IPS-18a (cell line): Measurements from ENCODE around the gene PCDHB16.
"Not testable (repeated sequence)": the region's sequence is repeated elsewhere in the genome, so short reads cannot be mapped to it uniquely, and the experiment has no call there.

Experiments used
- H3K27ac ChIP-seq: one replicate; pipeline ENCODE4 v1.5.1; 2013; ENCODE audit warnings: low read length
- H3K27me3 ChIP-seq: one replicate; pipeline ENCODE4 v1.6.1; 2013; ENCODE audit warnings: mild to moderate bottlenecking, low read length; ENCODE audit not compliant: control insufficient read depth, insufficient read depth
- H3K36me3 ChIP-seq: one replicate; pipeline ENCODE4 v1.6.1; 2013; ENCODE audit warnings: low read depth, low read length; ENCODE audit not compliant: control insufficient read depth
- H3K4me1 ChIP-seq: one replicate; pipeline ENCODE4 v1.6.1; 2013; ENCODE audit warnings: low read depth, low read length; ENCODE audit not compliant: control insufficient read depth
- H3K4me3 ChIP-seq: one replicate; pipeline ENCODE4 v1.5.1; 2013; ENCODE audit warnings: low read length
- H3K9ac ChIP-seq: one replicate; pipeline ENCODE4 v1.6.1; 2013; ENCODE audit warnings: mild to moderate bottlenecking, low read length, moderate library complexity
- H3K9me3 ChIP-seq: one replicate; pipeline ENCODE4 v1.6.1; 2013; ENCODE audit warnings: low read depth, low read length; ENCODE audit not compliant: control insufficient read depth

PCDHB16 gene

GRCh38 chr5:141188682-141189081 is 6.5 kb downstream of the PCDHB16 start:
- H3K9ac ChIP-seq, H3K27me3 ChIP-seq, H3K36me3 ChIP-seq, H3K4me3 ChIP-seq, H3K4me1 ChIP-seq, H3K27ac ChIP-seq, H3K9me3 ChIP-seq: not testable (repeated sequence)

DNA sequence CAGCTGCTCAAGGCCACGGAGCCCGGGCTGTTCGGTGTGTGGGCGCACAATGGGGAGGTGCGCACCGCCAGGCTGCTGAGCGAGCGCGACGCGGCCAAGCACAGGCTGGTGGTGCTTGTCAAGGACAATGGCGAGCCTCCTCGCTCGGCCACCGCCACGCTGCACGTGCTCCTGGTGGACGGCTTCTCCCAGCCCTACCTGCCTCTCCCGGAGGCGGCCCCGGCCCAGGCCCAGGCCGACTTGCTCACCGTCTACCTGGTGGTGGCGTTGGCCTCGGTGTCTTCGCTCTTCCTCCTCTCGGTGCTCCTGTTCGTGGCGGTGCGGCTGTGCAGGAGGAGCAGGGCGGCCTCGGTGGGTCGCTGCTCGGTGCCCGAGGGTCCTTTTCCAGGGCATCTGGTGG is 6.9 kb downstream of the PCDHB16 start:
- H3K9me3 ChIP-seq, H3K9ac ChIP-seq, H3K36me3 ChIP-seq, H3K27ac ChIP-seq, H3K4me3 ChIP-seq, H3K4me1 ChIP-seq, H3K27me3 ChIP-seq: not testable (repeated sequence)

GRCh38 chr5:141192110-141192725 is 10.0 kb downstream of the PCDHB16 start, which contains the start of gene PCDHB10:
TSS of gene PCDHB10 (plus strand) at chr5:141192353. CDS start at chr5:141192553, 200 bp downstream.
- H3K27me3 ChIP-seq, result no peaks in the 10 kb centered on the region
- peaks cover 11% of the 10 kb centered on the region for H3K9me3 ChIP-seq
- peak within 1 kb of the TSS; percentile 46 for H3K4me3 ChIP-seq
- no peaks in the 10 kb centered on the region for H3K4me1 ChIP-seq
- H3K9ac ChIP-seq, result no peak within 1 kb of the TSS
- H3K27ac ChIP-seq, result no peak within 1 kb of the TSS
- no peaks in the 10 kb centered on the region for H3K36me3 ChIP-seq

GRCh38 chr5:141194332-141194731 is 12.1 kb downstream of the PCDHB16 start:
- H3K4me3 ChIP-seq, H3K4me1 ChIP-seq, H3K27me3 ChIP-seq, H3K27ac ChIP-seq, H3K36me3 ChIP-seq, H3K9ac ChIP-seq: not testable (repeated sequence)
- peaks cover 11% of the 10 kb centered on the region for H3K9me3 ChIP-seq

DNA sequence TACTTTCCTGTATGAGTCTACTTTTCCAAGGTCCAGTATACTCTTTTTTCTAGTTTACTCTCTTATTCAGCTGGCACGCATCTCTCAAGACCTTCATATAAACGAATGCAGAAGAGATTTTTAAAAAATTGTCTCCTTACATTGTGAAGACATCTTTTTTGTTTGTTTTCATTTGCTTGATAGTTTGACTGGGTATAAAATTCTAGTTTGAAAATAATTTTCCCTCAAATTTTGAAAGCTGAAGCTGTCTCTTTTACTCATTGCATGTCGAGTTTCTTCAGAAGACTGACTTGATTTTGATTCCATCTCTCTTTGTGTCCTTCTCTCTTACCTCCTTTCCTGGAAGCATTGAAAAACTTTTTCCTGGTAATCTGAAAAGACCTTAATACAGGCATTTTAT is 14.2 kb downstream of the PCDHB16 start:
- no peak overlapping the region for H3K4me3 ChIP-seq
- H3K9me3 ChIP-seq, result peaks cover 11% of the 10 kb centered on the region
- H3K4me1 ChIP-seq, result no peaks in the 10 kb centered on the region
- H3K36me3 ChIP-seq, result no peaks in the 10 kb centered on the region
- no peak overlapping the region for H3K9ac ChIP-seq
- H3K27ac ChIP-seq, result no peak overlapping the region
- no peaks in the 10 kb centered on the region for H3K27me3 ChIP-seq

- Histone ChIP-seq H3K27me3 (no peaks in the 10 kb centered on the region), H3K4me3 (no peak within 1 kb of the TSS), H3K9ac (no peak within 1 kb of the TSS), H3K4me1 (no peaks in the 10 kb centered on the region), H3K36me3 (no peaks in the 10 kb centered on the region), H3K27ac (no peak within 1 kb of the TSS), H3K9me3 (peaks cover 8% of the 10 kb centered on the region)
Observed at GRCh38 chr5:141199359-141200235, 17.4 kb downstream of the PCDHB16 start, which contains the start of gene PCDHB11. TSS of gene PCDHB11 (plus strand) at chr5:141199627. CDS start at chr5:141199775, 148 bp downstream.

- not testable (repeated sequence) for H3K9ac ChIP-seq, H3K4me3 ChIP-seq, H3K27me3 ChIP-seq, H3K4me1 ChIP-seq, H3K9me3 ChIP-seq, H3K36me3 ChIP-seq, H3K27ac ChIP-seq
Observed at GRCh38 chr5:141201126-141201525, 18.9 kb downstream of the PCDHB16 start.

DNA sequence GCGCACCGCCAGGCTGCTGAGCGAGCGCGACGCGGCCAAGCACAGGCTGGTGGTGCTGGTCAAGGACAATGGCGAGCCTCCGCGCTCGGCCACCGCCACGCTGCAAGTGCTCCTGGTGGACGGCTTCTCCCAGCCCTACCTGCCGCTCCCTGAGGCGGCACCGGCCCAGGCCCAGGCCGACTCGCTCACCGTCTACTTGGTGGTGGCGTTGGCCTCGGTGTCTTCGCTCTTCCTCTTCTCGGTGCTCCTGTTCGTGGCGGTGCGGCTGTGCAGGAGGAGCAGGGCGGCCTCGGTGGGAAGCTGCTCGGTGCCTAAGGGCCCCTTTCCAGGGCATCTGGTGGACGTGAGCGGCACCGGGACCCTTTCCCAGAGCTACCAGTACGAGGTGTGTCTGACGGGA is 19.5 kb downstream of the PCDHB16 start:
- H3K9me3 ChIP-seq, H3K4me1 ChIP-seq, H3K4me3 ChIP-seq, H3K36me3 ChIP-seq, H3K27me3 ChIP-seq, H3K27ac ChIP-seq, H3K9ac ChIP-seq: not testable (repeated sequence)

DNA sequence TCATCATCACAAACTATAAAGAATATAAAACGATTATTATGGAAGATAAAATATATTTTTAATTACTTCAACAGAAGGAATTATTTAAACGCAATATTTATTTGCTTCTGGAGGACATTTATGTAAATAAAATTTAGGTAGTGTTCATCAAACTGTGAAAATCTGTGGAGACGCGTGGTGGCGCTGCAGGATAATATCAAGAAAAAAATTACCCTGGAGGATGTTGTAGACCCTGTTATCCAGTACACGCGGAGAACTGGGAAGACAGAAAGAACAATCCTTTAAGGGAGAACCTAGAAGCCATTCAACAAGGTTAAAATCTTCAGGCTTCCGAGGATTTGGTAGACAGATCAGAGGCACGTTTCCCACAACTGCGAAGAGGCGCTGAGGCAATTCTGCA is 26.3 kb downstream of the PCDHB16 start, which contains the start of gene PCDHB12:
TSS of gene PCDHB12 (plus strand) at position 242 of the 400 bp plus-strand sequence. CDS start 189 bp downstream, outside the sequence.
- no peaks in the 10 kb centered on the region for H3K9me3 ChIP-seq
- no peaks in the 10 kb centered on the region for H3K36me3 ChIP-seq
- peak within 1 kb of the TSS; percentile 31 for H3K4me3 ChIP-seq
- no peak within 1 kb of the TSS for H3K27ac ChIP-seq
- no peaks in the 10 kb centered on the region for H3K27me3 ChIP-seq
- H3K4me1 ChIP-seq, result no peaks in the 10 kb centered on the region
- no peak within 1 kb of the TSS for H3K9ac ChIP-seq

DNA sequence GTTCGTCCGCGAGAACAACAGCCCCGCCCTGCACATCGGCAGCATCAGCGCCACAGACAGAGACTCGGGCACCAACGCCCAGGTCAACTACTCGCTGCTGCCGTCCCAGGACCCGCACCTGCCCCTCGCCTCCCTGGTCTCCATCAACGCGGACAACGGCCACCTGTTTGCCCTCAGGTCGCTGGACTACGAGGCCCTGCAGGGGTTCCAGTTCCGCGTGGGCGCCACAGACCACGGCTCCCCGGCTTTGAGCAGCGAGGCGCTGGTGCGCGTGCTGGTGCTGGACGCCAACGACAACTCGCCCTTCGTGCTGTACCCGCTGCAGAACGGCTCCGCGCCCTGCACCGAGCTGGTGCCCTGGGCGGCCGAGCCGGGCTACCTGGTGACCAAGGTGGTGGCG is 28.1 kb downstream of the PCDHB16 start:
- not testable (repeated sequence) for H3K4me3 ChIP-seq, H3K4me1 ChIP-seq, H3K9ac ChIP-seq, H3K9me3 ChIP-seq, H3K27me3 ChIP-seq, H3K27ac ChIP-seq, H3K36me3 ChIP-seq

- not testable (repeated sequence) for H3K27ac ChIP-seq, H3K4me3 ChIP-seq, H3K27me3 ChIP-seq, H3K4me1 ChIP-seq, H3K9me3 ChIP-seq, H3K36me3 ChIP-seq, H3K9ac ChIP-seq
Observed at GRCh38 chr5:141210849-141211248, 28.7 kb downstream of the PCDHB16 start.
